M059J (cell line): ENCODE data around the gene FOXI1. TPM values are rescaled to one million over a fixed set of nuclear protein-coding genes. Genes with fewer than 3 reads are reported as not detected.
"Not testable (repeated sequence)": the region's sequence is repeated elsewhere in the genome, so short reads cannot be mapped to it uniquely, and the experiment has no call there.

ENCODE experiments used
- DNase-seq: peaks from one replicate; pipeline ENCODE4 v3.0.0-alpha.2; 2012; ENCODE audit warnings: low read depth
- total RNA-seq: library from RNA; depleted of rRNA; stranded (reverse); fragments of >200 nt; shearing (Covaris generic); gene quantifications from 2 replicates; pipeline ENCODE4 v1.2.3, GENCODE V29; 2014

The FOXI1 gene
- total RNA-seq, 1 experiment from 2014 or later = not detected

- no peak for DNase-seq
Measured at GRCh38 chr5:170126061-170126460, 20.4 kb downstream of the FOXI1 start.

- no peak for DNase-seq
Measured at GRCh38 chr5:170126626-170127025, 20.9 kb downstream of the FOXI1 start.

GRCh38 chr5:170131235-170131634 is 25.5 kb downstream of the FOXI1 start:
- no peak for DNase-seq

DNA sequence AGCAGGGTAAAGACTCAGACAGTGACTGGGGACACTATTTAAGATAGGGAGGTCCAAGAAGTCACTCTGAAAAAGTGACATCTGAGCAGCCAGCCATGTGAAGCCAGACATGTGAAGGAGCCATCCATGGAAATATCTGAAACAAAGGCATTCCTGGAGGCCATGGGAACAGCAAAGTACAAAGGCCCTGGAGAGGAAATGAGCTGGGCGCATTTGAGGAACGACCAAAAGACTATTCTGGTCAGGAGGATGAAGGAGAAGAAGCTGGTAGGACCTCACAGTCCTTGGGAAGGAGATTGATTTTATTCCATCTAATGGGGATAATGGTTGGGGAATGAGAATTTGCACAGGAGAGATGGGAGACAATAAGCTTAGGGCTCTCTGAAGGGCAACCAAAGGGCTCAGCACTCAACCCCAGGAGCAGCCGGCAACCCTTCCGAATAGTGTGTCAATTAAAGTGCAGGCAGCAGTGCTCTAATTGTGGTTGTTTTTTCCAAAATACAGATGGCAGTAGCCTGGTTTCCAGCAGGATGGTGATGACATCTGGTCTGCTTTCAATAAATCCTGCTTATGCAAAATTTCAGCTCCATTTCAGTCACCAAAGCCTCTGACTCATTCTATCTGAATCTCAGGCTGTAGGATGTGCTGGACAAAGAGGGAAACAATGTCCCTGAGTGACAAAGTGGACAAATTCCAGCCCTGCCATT is 26.7 kb downstream of the FOXI1 start:
- peak; percentile 83 for DNase-seq

GRCh38 chr5:170132976-170133448 is 27.3 kb downstream of the FOXI1 start:
- no peak for DNase-seq

DNA sequence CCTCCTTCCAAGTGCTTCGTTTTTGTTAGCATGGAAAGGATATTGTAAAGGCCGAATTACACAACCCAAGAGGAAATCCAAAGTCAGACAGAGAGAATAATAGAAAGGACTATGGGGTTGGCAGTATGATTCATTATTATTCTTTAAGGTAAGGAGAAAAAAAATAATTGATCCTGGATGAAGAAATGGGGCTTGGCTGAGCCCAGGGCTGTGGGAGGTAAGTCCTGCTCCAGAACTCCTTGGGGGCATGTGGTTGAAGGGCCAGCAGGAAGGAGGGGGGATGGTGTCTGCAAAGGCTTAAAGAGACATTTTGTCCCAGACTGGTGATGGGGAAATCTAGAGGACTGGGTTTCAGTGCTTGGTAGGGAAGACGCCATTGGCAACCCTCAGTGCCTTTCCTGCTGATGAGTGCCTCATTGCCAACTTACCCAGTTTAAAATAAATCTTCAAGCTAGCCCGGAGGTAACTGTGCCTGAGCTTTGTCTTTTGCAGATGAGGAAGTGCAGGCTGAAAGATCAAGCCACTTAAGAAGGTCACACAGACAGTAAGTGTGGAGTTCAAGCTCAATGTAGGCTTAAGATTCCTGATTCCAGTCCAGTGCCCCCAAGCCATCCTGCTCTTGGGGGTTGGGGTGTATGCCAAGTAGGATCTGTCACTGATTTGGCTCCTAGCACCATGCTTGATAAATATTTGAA is 30.2 kb downstream of the FOXI1 start:
- DNase-seq = peak; percentile 50

- no peak for DNase-seq
Measured at GRCh38 chr5:170136506-170136905, 30.8 kb downstream of the FOXI1 start.

GRCh38 chr5:170137694-170138214 is 32.1 kb downstream of the FOXI1 start:
- no peak for DNase-seq

GRCh38 chr5:170138273-170138672 is 32.6 kb downstream of the FOXI1 start:
- DNase-seq = no peak

GRCh38 chr5:170139786-170140335 is 34.2 kb downstream of the FOXI1 start:
- no peak for DNase-seq

GRCh38 chr5:170141196-170141595 is 35.5 kb downstream of the FOXI1 start:
- not testable (repeated sequence) for DNase-seq

DNA sequence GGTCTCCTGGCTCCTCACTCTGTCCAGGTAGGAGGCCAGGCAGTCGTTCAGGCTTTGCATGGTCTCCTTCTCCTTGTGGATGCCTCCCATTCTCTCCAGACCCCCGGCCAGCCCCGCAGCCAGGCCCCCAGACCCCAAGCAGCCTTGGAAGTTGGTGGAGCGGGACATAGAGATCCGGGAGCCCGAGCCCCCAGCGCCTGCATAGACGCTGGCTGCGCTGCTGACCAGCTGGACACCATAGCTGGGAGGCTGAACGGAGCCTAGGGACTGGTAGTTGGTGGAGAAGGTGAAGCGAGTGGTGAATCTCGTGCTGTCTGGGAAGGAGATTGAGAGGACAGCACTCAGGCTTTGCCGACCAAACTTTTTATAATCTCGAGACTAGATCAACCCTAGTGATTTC is 35.9 kb downstream of the FOXI1 start:
- no peak for DNase-seq

DNA sequence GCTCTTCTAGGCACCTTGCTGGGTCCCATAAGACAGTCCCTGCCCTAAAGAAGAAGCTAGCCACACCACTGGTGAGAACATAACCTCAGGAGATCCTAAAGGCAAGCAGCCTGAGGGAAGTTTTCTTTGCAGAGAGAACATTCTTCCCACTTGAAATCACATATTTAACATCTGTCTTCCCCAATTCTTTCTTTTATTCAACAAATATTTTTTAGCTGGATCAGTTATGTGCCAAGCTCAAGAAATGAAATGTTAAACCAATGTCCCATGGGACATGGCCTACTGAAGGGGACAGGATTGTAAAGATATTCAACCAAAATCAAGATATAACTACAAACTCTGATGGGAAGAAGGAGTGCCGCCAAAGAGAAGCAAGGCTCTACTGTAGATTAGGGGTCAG is 36.5 kb downstream of the FOXI1 start:
- DNase-seq = no peak

GRCh38 chr5:170143091-170143490 is 37.4 kb downstream of the FOXI1 start:
- DNase-seq = no peak

DNA sequence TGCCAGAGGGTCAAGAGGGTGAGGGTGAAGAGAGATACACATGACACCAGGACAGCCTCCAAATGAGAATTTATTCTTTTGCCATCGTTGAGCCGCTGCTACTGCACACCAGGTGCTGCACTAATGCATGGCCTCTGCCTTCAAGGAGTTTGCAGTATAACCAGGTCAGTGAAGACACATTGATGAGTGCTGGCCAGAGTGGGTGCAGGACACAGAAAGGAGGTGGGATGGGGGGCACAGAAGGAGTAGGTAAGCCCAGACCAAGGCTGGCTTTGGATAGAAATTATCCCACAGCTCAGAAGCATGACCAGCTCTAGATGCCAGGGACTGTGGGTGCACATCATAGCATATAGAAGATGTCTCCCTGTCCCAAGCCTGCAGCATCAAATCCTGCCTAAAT is 38.0 kb downstream of the FOXI1 start:
- DNase-seq = no peak

DNA sequence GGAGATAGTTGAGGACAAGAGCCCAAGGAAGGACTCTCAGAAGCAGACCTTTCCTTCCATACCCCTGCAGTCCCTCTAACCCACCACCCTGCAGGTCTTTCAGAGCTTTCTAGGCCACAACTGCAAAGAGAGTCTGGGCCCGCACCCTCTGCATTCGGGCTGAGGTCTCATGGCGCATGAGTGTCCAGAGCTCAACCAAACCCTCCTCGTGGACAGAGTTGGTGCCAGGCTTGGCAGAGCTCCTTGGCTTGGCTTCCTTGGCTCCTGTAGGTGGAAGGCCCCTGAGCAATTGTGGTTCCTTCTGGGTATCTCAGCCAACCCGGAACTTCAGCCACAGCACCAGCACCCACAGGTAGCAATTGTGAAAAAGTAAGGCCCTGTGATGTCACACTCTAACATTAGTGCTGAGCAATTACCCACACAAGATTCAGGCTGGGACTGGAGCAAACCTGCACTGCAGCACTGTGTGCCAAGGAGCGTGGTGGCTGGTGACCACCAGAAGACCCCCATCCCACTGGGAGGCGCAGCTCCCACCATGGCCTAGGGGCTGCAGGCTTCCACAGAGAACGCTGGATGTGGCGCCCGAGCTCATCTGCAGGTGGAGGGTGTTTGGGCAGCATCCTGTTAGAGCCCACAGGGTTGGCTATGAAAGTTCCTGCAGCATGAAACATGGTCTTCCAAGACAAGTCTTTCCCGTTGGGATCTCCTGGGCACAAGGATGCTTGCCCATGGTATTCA is 38.8 kb downstream of the FOXI1 start:
- no peak for DNase-seq

- no peak for DNase-seq
Measured at GRCh38 chr5:170145462-170145861, 39.8 kb downstream of the FOXI1 start.

DNA sequence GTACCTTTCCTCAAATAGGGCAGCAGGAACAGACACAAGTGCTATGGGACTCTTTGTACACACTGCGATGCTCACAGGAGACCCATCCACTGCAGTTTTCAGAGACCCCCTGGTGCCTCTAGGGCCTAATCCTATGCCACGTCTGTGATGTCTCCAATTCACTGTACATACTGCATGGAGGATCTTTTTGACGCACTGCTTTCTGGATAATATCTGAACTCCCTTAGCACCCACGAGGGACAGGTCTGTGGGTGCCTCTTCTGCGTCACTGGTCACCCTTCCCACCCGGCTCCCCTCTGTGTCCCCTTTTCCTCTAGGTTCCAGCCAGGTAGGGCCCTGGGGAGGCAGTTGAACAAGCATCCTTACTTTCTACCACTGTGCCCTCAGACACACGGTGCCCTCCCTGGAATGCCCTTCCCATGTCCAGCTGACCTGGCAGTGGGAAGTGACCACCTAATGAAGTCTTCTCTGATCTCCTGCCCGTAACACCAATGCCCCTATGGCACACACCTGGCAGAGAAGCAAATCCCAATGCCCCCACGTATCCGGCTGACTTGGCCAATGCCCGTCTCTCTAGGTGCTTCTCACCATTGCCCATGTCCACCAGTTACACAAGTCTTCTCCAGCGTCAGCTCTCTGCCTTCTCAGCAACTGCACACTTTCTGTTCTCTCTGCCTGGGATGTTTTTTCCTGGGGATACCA is 41.5 kb downstream of the FOXI1 start:
- no peak for DNase-seq

- no peak for DNase-seq
Measured at GRCh38 chr5:170147753-170148264, 42.1 kb downstream of the FOXI1 start.

GRCh38 chr5:170148430-170149205 is 42.9 kb downstream of the FOXI1 start:
- no peak for DNase-seq

DNA sequence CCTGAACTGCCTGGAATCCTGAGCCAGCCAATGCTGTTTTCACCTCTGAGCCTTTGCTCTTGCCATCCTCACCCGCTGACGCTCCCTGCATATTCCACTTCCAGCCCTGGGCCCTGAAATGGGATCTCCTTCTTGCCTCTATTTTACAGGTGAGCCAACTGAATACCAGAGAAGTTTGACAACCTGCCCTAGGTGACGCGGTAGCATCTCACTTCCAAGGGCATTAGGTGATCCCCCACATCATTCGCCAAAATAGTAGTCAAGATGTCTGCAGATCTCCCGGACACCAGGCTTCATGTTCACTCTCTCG is 43.5 kb downstream of the FOXI1 start:
- DNase-seq = no peak
